SW 1271 (cell line): Measurements from ENCODE around the gene MLLT10.

ENCODE experiments used
- DNase-seq, 2 experiments: peaks; one replicate each; lab custom pipeline; 2025; lab: John Stamatoyannopoulos, UW

The MLLT10 gene

GRCh38 chr10:21516242-21517131 lies 17.5 kb upstream of the MLLT10 start:
- peak in 1 of 2 experiments; percentile 50 for DNase-seq

DNA sequence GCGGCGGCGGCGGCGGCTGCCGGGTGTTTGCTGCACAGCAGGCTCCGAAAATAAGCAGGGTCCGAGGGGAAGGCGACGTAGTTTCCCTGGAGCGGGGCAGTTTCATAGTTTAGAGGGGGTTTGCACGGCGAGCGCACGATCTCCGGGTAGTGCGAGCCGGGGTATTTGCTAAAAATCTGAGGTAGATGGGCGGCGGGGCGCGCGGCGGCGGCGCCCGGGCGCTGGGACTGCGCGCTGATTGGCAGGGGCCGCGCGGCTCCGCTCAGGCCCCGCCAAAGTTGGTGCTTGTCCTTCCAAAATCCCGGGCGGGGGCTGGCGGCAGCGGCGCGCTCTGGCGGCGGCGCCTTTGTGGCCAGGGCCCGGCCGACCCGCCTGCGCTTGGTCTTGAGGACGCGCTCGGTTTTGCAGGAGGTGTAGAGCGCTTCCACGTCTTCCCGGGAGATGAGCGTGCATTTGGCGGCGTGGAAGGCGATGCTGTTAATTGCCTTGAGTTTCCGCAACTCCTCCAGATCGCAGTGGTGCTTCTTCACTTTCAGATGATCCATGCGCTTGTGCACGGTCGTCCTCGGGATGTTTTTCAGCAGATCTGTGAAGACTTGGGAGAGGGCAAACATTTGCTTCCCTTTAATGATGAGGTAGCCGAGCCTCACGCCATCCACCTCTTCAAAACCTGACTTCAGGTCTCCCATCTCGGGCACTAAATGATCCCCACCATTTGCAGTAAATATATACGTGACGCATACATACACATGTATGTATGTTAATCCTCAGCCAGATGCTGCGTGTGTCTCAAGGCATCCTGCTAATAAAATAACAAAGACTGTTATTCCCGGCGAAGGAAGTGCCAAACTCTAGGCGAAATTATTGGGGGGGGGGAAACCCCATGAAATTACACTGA lies 16.6 kb upstream of the MLLT10 start:
- DNase-seq: peak; percentile 12 to 50

DNA sequence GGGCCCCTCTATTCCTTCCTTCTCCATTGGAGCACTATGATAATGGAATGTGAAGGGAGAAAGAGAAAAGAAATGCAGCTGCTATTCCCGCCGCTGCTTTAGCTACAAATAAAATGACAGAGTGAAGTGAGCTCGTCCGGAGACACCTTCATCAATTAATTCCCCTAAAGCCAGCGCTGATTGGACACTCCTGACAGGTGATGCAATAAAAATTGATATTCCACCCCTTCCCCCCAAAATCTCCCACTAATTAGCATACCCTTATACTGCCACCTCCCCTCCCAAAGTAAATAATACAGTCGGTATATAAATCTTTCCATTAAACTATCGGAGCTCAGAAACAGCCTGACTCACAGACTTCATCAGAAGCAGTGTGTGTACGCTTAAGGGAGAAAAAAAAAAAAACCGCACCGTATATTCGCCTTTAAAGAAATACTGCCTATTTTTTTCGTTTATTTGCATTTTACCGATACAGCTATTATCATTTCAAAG lies 15.8 kb upstream of the MLLT10 start:
- no peak for DNase-seq

DNA sequence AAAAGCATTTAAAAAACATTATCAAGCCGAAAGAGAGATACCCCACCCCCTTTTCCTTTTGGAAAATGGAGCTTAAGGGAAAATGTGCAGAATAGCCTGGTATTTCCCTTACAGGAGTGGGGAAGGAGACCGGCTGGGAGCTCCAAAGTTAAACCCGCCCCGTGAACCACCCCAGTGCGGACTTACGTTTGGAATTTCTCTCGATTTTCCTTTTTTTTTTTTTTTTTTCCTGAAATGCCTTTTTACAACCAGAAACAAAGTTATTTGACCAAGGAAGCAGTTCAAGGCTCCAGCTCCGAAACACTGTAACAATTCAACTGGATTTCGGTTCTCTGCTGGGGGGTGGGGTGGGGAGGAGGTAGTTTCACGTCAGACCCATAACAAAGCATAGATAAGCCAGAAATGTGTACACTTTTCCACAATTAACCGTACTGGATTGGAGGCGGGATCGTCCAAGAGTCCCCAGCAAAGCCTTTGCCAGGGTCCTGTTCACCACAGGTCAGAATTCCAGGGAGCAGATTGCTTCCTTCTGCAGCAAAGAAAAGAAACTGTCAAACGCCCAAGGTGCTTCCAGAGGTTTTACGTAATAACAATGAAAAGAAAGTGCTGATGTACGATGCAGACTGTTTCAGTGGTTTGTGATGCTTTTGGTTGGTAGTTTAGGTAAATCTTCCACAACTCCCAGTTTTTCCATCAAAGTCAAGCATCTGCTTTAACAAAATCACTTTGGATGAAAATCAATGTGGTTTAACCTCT lies 15.2 kb upstream of the MLLT10 start:
- no peak for DNase-seq

DNA sequence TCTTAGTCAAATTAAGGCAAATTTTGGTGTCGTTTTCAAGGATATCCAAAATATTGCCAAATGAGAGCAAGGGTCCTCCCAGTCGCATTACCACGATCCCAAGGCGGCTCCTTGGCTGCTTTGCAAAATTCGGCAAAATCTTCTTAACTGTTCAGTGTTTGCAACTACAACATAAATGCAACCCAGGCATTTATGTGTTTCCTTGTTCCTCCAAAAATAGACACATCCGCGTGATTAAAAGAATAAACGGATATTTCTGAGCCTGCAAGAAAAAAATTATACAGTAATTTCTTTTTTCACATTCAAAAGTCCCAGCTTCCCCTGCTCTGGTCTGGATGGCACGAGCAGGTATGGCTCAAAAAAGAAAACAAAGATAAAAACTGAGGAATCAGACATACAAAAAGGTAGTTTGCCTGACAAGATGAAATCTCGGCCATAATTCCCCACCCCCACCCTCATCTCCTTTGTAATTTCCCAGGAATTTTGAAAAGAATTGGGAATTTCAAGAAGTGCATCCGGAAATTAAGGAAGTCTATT lies 14.6 kb upstream of the MLLT10 start:
- no peak for DNase-seq

DNA sequence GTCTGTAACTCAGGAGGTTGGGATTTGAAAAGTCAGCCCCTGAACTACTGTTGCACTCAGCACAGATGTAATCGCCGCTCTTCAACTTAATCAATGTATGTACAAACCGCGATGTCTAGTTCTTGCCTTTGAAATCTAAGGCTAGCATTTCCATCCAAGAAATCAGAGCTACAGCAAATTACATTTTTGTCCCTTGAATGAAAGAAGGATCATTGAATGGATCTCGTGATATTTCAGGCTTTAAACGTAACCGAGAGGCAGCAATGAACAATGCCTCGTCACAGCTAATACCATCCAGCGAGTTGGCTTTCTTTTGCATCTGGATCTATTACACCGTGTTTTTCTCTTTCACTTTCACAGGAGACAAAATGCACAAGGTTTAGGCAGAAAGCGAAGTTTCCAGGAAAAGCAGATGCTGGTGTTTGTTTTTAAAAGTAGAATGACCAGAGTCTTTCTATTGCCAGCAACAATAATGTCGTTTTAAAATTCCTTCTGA lies 14.0 kb upstream of the MLLT10 start:
- DNase-seq: no peak

DNA sequence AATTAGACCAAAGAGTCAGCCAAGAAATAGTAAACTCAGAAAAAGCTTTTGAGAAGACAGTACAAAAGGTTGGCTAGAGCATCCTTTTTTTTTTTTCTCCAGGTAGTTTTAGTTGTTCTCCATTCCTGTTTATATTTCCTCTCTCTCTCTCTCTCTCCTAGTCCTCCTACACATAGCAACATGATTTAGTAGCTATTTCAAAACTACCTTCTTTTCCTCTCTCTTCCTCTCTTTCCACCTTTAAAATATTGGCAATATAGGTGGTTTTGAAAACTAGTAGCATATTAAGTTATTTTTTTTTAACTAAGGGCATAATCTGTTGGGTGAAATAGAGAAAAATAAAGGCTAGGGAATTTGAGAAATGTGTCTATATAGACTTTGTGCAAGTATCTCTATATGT lies 13.5 kb upstream of the MLLT10 start:
- no peak for DNase-seq

DNA sequence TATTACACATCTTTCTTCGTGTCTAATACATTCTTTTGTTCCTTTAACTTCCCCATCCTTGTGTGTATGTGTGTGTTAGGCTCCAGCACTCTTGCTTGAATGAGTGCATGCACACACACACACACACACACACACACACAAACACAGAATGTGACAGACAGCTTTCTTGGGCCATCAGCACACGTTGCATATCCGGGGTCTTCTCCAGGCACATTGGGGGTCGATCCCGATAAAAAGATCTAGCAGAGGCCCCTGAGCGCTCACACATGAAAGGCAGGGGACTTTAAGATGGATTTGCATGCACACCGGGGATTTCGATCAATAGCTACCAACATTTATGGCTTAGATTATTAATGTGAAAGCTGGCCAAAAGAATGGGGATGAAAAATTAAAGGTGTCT lies 13.1 kb upstream of the MLLT10 start:
- DNase-seq: no peak

GRCh38 chr10:21521751-21522533 lies 12.1 kb upstream of the MLLT10 start:
- DNase-seq: no peak

DNA sequence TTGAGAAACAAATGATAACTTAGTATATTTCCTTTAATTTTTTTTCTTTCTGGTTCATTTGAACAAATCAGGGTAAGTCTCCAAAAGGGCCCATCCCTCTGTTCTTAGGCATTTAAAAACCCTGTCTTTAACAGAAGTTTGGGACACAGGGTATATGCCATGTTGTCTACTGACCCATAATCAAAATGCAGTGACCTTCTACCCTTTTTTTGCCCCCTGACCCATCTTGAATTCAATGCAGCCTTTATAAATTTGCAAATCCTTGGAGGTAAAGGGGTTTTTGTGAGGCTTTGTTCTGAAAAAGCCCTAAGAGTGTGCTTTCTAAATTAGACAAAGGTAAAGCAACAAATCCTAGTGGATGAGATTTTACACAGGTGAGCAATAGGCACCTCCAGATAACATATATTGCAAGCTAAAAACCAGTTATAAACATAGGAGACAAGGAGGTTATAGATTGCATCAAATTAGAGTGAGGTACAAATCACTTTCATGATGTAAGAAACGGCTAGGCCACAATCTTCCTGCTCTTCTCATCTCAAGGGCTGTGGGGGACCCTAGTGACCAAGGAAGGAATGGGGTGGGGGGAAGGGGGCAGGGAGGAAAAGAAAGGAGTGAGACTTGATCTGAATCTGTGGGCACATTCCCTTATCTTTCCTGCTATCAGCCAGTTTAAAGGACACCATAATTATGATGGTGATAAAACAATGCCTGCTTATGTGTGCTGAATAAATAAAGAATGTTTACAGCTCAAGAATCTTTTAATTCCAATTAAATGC lies 11.2 kb upstream of the MLLT10 start:
- DNase-seq: no peak

DNA sequence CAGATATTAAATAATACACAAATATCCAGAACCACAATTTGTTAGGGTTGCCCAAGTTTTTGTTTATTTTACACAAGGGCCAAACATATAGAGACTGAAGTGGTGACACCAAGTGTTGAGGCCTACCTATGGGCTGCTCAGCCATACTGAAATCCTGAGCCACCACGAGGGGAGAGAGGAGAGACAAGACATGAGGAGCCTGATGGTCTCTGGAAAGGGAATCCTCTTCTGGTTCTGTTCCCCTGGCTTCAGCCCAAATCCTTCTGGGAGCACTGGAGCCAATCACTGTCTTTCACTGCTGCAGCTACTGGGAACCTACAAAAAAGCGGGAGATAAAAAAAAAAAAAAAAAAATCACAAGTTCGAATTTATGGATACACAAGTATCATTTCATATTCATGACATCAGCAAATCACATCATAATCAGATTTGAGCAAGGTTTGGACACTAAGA lies 10.4 kb upstream of the MLLT10 start:
- DNase-seq: no peak

GRCh38 chr10:21524131-21524525 lies 9.9 kb upstream of the MLLT10 start:
- DNase-seq: no peak

- no peak for DNase-seq
Measured at GRCh38 chr10:21524526-21525366, 9.3 kb upstream of the MLLT10 start.

DNA sequence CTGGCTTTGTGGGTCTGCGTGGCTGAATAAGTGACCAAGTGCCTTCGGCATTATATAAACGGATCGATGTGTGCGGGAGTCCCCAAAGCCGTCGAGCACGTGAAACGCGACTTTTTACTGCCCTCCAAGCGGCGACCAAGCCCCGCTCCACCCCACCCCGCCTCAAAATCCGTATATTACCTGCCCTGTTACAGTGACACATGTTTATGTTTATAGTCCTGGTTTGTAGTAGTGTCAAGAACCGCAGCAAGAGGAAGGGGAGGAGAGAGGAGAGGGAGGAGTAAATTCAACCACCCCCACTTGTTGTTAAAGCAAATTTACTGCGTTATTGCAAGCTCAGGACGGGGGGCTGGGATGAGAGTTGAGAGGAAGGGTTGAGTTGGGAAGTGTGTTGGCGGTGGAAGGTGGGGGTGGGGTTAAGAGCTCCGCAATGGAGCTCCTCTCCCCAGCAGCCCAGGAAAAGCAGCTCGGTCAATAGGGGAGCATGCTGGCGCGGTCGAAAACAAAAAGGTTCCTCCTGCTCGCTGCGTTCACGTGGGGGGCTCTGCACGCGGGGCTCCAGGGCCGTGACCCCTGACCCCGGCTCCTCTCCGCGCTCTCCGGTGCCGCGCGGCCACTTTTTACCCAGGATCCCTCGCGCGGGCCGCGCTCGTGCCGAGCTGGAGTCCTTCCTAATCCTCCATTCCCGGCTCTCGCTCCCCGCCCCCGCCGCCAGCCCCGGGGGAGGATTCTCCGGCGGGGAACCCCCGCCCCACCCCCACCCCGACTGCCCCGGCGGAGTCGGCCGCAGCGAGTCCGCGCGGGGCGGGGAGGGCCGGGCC lies 8.5 kb upstream of the MLLT10 start, which contains the start of gene SKIDA1:
Gene SKIDA1 (minus strand): TSS at position 316 of the 821 bp plus-strand sequence. CDS start 7,860 bp downstream, outside the sequence.
- peak; percentile 41 to 45 for DNase-seq

- DNase-seq: peak in 1 of 2 experiments; percentile 38
Measured at GRCh38 chr10:21526188-21526859, 7.7 kb upstream of the MLLT10 start.

DNA sequence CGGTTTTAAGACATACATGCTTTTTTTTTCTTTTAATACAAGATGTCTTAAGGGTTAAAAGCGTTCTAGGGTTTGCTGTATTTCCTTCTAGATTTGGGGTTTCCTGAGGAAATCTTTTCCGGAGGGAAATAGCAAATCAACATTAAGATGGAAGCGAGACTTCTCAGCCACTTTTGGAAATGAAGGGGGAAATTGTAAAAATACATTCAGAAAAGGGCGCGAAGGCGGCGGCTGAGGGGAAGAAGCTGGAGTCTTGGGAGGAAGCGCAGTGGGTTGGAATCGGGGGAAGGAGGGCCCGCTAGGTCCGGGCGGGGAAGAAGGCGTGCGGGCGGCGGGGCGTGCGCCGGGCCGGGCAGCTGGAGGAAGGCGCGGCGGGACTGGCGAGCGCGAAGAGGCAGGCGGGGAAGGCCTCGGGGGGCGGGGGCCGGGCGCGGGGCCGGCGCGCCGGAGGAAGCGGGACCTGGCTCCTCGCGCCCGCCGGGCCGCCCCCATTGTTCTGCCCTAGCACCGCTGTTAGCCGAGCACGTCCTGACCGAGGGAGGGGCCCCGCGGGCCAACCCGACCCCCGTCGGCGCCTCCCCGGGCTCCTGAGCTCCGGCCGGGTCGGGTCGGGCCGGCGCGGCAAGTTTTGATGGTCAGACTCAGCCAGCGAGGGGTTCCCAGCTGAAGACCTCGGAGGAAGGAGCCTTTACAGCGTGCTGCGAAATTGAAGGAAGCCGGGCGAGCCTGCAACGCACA lies 7.0 kb upstream of the MLLT10 start:
- DNase-seq: peak in 1 of 2 experiments; percentile 38
